Gastroesophageal sphincter (tissue), 4 donors: Measurements from ENCODE around the gene SLC6A16. TPM values are rescaled to one million over a fixed set of nuclear protein-coding genes. Genes with fewer than 3 reads are reported as not detected.
"Not testable (repeated sequence)": the region's sequence is repeated elsewhere in the genome, so short reads cannot be mapped to it uniquely, and the experiment has no call there.

Experiments used
- ATAC-seq: fragments of 150-250 bp; one replicate; pipeline ENCODE4 v1.9.1; 2016; ENCODE audit warnings: mild to moderate bottlenecking, moderate library complexity
- H3K27ac ChIP-seq, 4 donors: fragments of 200-600 bp; sonication (generic) in 3 of 4; 1 replicate in 3 of 4; 2 replicates in 1 of 4; pipeline ENCODE4 v1.5.1; 2016 to 2019
- H3K27me3 ChIP-seq: fragments of 200-600 bp; sonication (generic); one replicate; pipeline ENCODE4 v1.5.1; 2019
- H3K36me3 ChIP-seq, 2 donors: fragments of 200-600 bp; sonication (generic); one replicate each; pipeline ENCODE4 v1.5.1; 2019; ENCODE audit warnings: control low read depth in 1 of 2
- H3K4me1 ChIP-seq, 3 donors: fragments of 200-600 bp; sonication (generic); 1 replicate in 2 of 3; 2 replicates in 1 of 3; pipeline ENCODE4 v1.5.1; 2016 to 2019; ENCODE audit warnings: control low read depth in 2 of 3
- H3K4me3 ChIP-seq, 2 donors: fragments of 200-600 bp; sonication (generic); one replicate each; pipeline ENCODE4 v1.5.1; 2019; ENCODE audit warnings: mild to moderate bottlenecking in 1 of 2, moderate library complexity in 1 of 2
- H3K9me3 ChIP-seq, 3 donors: fragments of 200-600 bp; sonication (generic); one replicate each; pipeline ENCODE4 v1.5.1; 2017 to 2019; ENCODE audit warnings: control low read depth in 2 of 3
- CTCF ChIP-seq, 4 experiments: fragments of 200-600 bp in 2 of 4; fragments of 450-650 bp in 2 of 4; sonication (generic) in 1 of 4; IDR thresholded peaks; one replicate each; pipeline ENCODE4 v1.5.1; 2017 to 2019; ENCODE audit warnings: antibody characterized with exemption in 4 of 4, mild to moderate bottlenecking in 2 of 4, moderate library complexity in 2 of 4
- EP300 ChIP-seq: sonication (generic); formaldehyde crosslinking; IDR thresholded peaks from one replicate; pipeline ENCODE4 v1.6.1; 2017; ENCODE audit warnings: antibody characterized with exemption, mild to moderate bottlenecking
- POLR2A ChIP-seq, 2 donors: fragments of 450-650 bp; IDR thresholded peaks; one replicate each; pipeline ENCODE4 v1.6.1; 2017; ENCODE audit warnings: antibody characterized with exemption in 2 of 2, mild to moderate bottlenecking in 2 of 2, moderate library complexity in 1 of 2
- POLR2AphosphoS5 ChIP-seq: sonication (generic); formaldehyde crosslinking; IDR thresholded peaks from one replicate; pipeline ENCODE4 v1.6.1; 2017; ENCODE audit warnings: antibody characterized with exemption
- WGBS, 2 donors: methylation state at CpG; one replicate each; pipeline ENCODE4 v1.1.5; 2018; ENCODE audit warnings: low coverage in 1 of 2; 5-methylcytosine and 5-hydroxymethylcytosine counted together
- total RNA-seq, 4 donors: library from RNA; depleted of rRNA; stranded (reverse); fragments of >200 nt; gene quantifications; one replicate each; pipeline ENCODE4 v1.1.0, GENCODE V29; 2016

SLC6A16 gene
- total RNA-seq, 4 donors from 2014 or later: 1.9 to 3.7 (median 2.5) TPM

GRCh38 chr19:49331616-49332055 lies 6.6 kb upstream of the SLC6A16 start:
- Histone ChIP-seq H3K36me3 (peaks cover 0 to 27% of the 10 kb centered on the region in 2 donors), H3K4me1 (no peaks in the 10 kb centered on the region), H3K4me3 (no peak overlapping the region), H3K27ac (no peak overlapping the region), H3K27me3 (no peaks in the 10 kb centered on the region), H3K9me3 (no peaks in the 10 kb centered on the region)
- no peak for TF ChIP-seq EP300
- no peak for TF ChIP-seq CTCF (IDR thresholded peaks at IDR 0.05)
- TF ChIP-seq POLR2AphosphoS5: no peak
- no peak for TF ChIP-seq POLR2A (IDR thresholded peaks at IDR 0.05)
- peak; percentile 49 for ATAC-seq
- 68 to 100% methylated on average over 1 to 2 of the region's 2 CpGs for WGBS, 2 donors

DNA sequence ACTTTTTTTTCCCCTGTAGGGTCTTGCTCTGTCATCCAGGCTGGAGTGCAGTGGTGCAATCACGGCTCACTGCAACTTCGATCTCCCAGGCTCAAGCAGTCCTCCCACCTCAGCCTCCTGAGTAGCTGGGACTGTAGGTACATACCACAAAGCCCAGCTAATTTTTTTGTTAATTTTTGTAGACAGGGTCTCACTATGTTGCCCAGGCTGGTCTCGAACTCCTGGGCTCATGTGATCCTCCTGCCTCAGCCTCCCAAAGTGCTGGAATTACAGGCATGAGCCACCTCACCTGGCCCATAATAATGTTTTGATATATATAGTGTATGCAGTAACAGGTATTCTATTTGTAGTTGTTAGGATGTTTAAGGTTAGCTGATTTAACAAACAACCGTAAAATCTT lies 6.2 kb upstream of the SLC6A16 start:
- 93 to 100% methylated on average over 1 to 4 of the region's 4 CpGs for WGBS, 2 donors
- not testable (repeated sequence) for H3K27me3 ChIP-seq, H3K9me3 ChIP-seq

GRCh38 chr19:49328741-49329140 lies 3.8 kb upstream of the SLC6A16 start:
- H3K36me3 ChIP-seq: peaks cover 0 to 27% of the 10 kb centered on the region in 2 donors
- no peaks in the 10 kb centered on the region for H3K4me1 ChIP-seq
- WGBS, 2 donors: 91 to 93% methylated on average over 2 of the region's 2 CpGs
- H3K27me3 ChIP-seq: no peaks in the 10 kb centered on the region
- H3K27ac ChIP-seq: no peak overlapping the region
- ATAC-seq: no peak
- no peak overlapping the region for H3K4me3 ChIP-seq
- no peaks in the 10 kb centered on the region for H3K9me3 ChIP-seq
- no peak for TF ChIP-seq POLR2AphosphoS5
- no peak for TF ChIP-seq POLR2A (IDR thresholded peaks at IDR 0.05)
- TF ChIP-seq EP300: no peak
- no peak for TF ChIP-seq CTCF (IDR thresholded peaks at IDR 0.05)

More for the DNA sequence above, 6.2 kb upstream of the SLC6A16 start:
- not testable (repeated sequence) for H3K4me3 ChIP-seq, ATAC-seq, H3K4me1 ChIP-seq, H3K27ac ChIP-seq
- peaks cover 0 to 27% of the 10 kb centered on the region in 2 donors for H3K36me3 ChIP-seq

DNA sequence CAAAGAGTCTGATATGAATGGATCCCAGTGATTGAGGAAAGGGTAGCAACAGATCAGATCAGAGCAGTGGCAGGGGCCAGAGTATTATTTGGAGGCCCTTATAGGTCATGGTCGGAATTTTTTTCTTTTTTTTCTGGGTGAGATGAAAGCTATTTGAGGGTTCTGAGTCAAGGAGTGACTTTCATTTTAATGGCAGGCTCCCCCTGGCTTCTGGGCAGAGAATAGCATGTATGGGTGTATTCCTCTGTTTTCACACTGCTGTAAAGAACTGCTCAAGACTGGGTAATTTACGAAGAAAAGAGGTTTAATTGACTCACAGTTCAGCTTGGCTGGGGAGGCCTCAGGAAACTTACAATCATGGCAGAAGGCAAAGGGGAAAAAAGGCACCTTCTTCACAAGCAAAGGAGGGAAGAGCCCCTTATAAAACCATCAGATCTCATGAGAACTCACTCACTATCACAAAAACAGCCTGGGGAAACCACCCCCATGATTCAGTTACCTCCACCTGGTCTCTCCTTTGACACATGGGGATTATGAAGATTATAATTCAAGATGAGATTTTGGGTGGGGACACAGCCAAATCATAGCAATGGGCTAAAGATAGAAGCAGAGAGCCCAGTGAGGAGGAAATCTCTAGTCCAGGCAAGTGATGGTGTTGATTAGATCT lies 3.0 kb upstream of the SLC6A16 start:
- H3K27me3 ChIP-seq: no peaks in the 10 kb centered on the region
- no peak for TF ChIP-seq POLR2AphosphoS5
- no peak for TF ChIP-seq POLR2A (IDR thresholded peaks at IDR 0.05)
- peak in 3 of 4 experiments; percentile 50 to 70 (median 60) for TF ChIP-seq CTCF (IDR thresholded peaks at IDR 0.05)
- no peak for TF ChIP-seq EP300
- ATAC-seq: no peak
- H3K4me1 ChIP-seq: no peaks in the 10 kb centered on the region
- H3K36me3 ChIP-seq: peaks cover 0 to 31% of the 10 kb centered on the region in 2 donors
- no peak overlapping the region for H3K27ac ChIP-seq
- H3K9me3 ChIP-seq: peaks cover 0 to under 1% (median 0%) of the 10 kb centered on the region in 3 donors
- WGBS, 2 donors: 29 to 63% methylated on average over 1 to 2 of the region's 2 CpGs
- no peak overlapping the region for H3K4me3 ChIP-seq

- Histone ChIP-seq H3K27ac (no peak overlapping the region), H3K36me3 (peaks cover 0 to 34% of the 10 kb centered on the region in 2 donors), H3K4me3 (no peak overlapping the region), H3K27me3 (no peaks in the 10 kb centered on the region), H3K9me3 (peaks cover 0 to 7% (median 0%) of the 10 kb centered on the region in 3 donors), H3K4me1 (no peaks in the 10 kb centered on the region)
- no peak for ATAC-seq
- WGBS, 2 donors: 89 to 90% methylated on average over 3 of the region's 3 CpGs
- TF ChIP-seq EP300 (no peak), POLR2AphosphoS5 (no peak), POLR2A (IDR thresholded peaks at IDR 0.05) (no peak), CTCF (IDR thresholded peaks at IDR 0.05) (no peak)
These were observed 1.2 kb upstream of the SLC6A16 start for GRCh38 chr19:49326165-49326704.

GRCh38 chr19:49325756-49326155 lies 765 bp upstream of the SLC6A16 start:
- Histone ChIP-seq H3K36me3 (peaks cover 0 to 31% of the 10 kb centered on the region in 2 donors), H3K9me3 (peaks cover 0 to 10% (median 0%) of the 10 kb centered on the region in 3 donors)
- WGBS, 2 donors: 91 to 95% methylated on average over 4 to 9 of the region's 13 CpGs
- H3K27ac ChIP-seq, ATAC-seq, H3K4me3 ChIP-seq, H3K27me3 ChIP-seq, H3K4me1 ChIP-seq: not testable (repeated sequence)
